ENCODE measurements around the gene VTI1A.
"Not testable (repeated sequence)": the region's sequence is repeated elsewhere in the genome, so short reads cannot be mapped to it uniquely, and the experiment has no call there.

Gene VTI1A

DNA sequence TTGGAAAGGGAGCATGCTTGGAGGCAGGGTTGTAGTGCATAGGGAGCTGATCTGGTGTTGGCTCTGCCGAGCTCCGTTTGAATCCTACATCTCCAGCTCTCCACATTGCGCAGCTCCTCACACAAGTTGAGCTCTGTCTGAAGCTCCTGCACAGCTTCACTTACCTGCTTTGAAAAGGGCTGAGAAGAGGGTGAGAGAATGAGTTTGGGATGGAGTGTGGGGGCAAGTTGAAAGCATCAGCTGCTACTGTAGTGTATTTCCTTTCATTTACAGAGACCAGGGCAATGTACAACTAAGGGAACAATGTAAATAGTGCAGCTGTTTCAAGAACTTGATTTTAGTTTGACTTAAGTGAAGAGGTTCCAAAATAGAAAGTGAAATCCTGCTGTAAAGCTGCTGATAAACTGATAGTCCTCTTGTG is 88.5 kb downstream of the VTI1A start:
- no peak for DNase-seq (ENCODE audit: low read depth)
- TF ChIP-seq MYC (IDR thresholded peaks at IDR 0.05; ENCODE audit: low read depth, low read length) (no peak), POLR2A (IDR thresholded peaks at IDR 0.05; ENCODE audit: extremely low read depth, insufficient read length) (no peak)
- TF ChIP-seq, protein P1, sequence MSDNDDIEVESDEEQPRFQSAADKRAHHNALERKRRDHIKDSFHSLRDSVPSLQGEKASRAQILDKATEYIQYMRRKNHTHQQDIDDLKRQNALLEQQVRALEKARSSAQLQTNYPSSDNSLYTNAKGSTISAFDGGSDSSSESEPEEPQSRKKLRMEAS (IDR thresholded peaks at IDR 0.05; ENCODE audit: low read depth, low read length): no peak
- TF ChIP-seq, protein P2, sequence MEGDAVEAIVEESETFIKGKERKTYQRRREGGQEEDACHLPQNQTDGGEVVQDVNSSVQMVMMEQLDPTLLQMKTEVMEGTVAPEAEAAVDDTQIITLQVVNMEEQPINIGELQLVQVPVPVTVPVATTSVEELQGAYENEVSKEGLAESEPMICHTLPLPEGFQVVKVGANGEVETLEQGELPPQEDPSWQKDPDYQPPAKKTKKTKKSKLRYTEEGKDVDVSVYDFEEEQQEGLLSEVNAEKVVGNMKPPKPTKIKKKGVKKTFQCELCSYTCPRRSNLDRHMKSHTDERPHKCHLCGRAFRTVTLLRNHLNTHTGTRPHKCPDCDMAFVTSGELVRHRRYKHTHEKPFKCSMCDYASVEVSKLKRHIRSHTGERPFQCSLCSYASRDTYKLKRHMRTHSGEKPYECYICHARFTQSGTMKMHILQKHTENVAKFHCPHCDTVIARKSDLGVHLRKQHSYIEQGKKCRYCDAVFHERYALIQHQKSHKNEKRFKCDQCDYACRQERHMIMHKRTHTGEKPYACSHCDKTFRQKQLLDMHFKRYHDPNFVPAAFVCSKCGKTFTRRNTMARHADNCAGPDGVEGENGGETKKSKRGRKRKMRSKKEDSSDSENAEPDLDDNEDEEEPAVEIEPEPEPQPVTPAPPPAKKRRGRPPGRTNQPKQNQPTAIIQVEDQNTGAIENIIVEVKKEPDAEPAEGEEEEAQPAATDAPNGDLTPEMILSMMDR (IDR thresholded peaks at IDR 0.05; ENCODE audit: low read depth, low read length): no peak
- no peak overlapping the region for H3K4me3 ChIP-seq (ENCODE audit: low read depth, low read length)

DNA sequence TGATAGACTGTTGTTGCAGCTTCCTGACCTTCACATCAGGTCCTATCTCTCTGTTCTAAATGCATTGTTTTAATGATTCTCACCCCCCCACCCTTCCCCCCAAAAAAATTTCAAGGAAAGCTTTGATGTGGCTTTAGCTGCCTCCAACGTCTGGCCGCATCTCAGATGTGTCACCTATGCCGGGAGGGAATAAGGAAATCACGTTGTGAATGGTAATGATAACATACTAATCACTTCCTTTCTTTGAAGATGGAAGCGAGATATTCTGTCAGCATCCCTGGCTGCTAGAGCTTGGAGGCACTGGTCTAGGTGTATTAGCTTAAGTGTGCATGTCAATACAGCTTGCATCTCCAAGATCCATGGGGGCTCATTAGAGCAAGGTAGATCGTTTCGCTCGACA is 89.6 kb downstream of the VTI1A start:
- no peak overlapping the region for H3K4me3 ChIP-seq (ENCODE audit: low read depth, low read length)
- TF ChIP-seq POLR2A (IDR thresholded peaks at IDR 0.05; ENCODE audit: extremely low read depth, insufficient read length): no peak
- TF ChIP-seq, protein P2 (IDR thresholded peaks at IDR 0.05; ENCODE audit: low read depth, low read length): no peak
- TF ChIP-seq, protein P1 (IDR thresholded peaks at IDR 0.05; ENCODE audit: low read depth, low read length): no peak
- no peak for TF ChIP-seq MYC (IDR thresholded peaks at IDR 0.05; ENCODE audit: low read depth, low read length)
- DNase-seq (ENCODE audit: low read depth): no peak

DNA sequence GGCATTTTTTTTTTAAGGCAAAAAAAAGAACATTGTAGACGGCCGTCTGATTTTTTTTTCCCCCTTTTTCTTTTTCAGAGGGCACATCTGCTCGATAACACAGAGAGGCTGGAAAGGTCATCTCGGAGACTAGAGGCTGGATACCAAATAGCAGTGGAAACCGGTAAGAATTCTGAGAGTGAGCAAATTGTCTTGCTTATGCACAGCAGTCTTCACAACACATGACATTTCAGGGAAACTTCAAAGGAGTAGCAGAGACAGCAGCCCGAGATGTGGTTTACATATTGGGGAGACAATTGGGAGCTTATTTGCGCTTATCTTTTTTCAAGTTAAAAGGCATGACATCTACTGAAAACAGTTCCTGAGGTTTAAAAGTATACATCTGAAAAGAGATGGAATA is 91.2 kb downstream of the VTI1A start:
- H3K4me3 ChIP-seq (ENCODE audit: low read depth, low read length): no peak overlapping the region
- no peak for TF ChIP-seq MYC (IDR thresholded peaks at IDR 0.05; ENCODE audit: low read depth, low read length)
- TF ChIP-seq, protein P2 (IDR thresholded peaks at IDR 0.05; ENCODE audit: low read depth, low read length): no peak
- TF ChIP-seq, protein P1 (IDR thresholded peaks at IDR 0.05; ENCODE audit: low read depth, low read length): no peak
- DNase-seq (ENCODE audit: low read depth): no peak

DNA sequence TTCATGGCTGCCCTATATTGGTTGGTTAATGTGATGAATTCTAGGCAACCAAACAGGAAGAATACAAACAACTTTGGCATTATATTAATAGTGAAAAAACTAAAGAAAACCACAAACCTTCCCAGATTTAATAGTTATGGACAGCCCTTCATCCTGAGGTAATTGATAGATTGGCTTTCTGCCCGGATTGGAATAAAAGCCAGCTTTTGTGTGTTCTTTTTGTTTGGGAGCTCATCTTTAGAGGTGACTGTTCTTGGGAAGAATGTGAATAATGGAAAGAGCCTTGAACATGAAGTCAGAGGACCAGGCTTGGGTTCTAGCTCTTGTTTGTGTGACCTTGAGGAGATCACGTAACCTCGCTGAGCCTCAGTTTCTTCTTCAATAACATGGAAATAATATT is 92.3 kb downstream of the VTI1A start:
- H3K4me3 ChIP-seq (ENCODE audit: low read depth, low read length): no peak overlapping the region
- DNase-seq (ENCODE audit: low read depth): no peak
- TF ChIP-seq, protein P2 (IDR thresholded peaks at IDR 0.05; ENCODE audit: low read depth, low read length): no peak
- TF ChIP-seq MYC (IDR thresholded peaks at IDR 0.05; ENCODE audit: low read depth, low read length) (no peak), POLR2A (IDR thresholded peaks at IDR 0.05; ENCODE audit: extremely low read depth, insufficient read length) (no peak)
- TF ChIP-seq, protein P1 (IDR thresholded peaks at IDR 0.05; ENCODE audit: low read depth, low read length): no peak

DNA sequence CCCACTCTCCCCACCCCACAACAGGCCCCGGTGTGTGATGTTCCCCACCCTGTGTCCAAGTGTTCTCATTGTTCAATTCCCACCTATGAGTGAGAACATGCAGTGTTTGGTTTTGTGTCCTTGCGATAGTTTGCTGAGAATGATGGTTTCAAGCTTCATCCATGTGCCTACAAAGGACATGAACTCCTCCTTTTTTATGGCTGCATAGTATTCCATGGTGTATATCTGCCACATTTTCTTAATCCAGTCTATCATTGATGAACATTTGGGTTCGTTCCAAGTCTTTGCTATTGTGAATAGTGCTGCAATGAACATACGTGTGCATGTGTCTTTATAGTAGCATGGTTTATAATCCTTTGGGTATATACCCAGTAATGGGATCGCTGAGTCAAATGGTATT is 95.8 kb downstream of the VTI1A start:
- H3K4me3 ChIP-seq (ENCODE audit: low read depth, low read length); DNase-seq (ENCODE audit: low read depth): not testable (repeated sequence)

DNA sequence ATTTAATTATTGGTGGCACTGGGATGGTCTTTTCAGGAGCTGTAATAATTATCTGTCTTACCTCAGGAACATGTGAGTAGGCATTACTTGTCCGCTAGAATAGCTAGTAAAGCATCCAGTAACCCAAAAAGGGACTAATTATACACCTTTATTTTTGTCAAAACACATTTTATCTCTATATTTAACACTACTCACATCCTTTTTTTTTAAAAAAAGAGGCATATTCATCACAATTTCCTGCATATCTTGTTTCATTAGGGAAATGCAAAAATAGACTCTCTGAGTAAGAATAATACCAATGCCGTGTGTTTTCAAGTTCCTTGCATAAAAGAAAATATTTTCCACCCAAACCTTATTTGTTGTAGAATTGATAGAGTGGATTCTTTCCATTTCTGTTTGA is 99.5 kb downstream of the VTI1A start:
- no peak for TF ChIP-seq MYC (IDR thresholded peaks at IDR 0.05; ENCODE audit: low read depth, low read length)
- no peak for TF ChIP-seq POLR2A (IDR thresholded peaks at IDR 0.05; ENCODE audit: extremely low read depth, insufficient read length)

DNA sequence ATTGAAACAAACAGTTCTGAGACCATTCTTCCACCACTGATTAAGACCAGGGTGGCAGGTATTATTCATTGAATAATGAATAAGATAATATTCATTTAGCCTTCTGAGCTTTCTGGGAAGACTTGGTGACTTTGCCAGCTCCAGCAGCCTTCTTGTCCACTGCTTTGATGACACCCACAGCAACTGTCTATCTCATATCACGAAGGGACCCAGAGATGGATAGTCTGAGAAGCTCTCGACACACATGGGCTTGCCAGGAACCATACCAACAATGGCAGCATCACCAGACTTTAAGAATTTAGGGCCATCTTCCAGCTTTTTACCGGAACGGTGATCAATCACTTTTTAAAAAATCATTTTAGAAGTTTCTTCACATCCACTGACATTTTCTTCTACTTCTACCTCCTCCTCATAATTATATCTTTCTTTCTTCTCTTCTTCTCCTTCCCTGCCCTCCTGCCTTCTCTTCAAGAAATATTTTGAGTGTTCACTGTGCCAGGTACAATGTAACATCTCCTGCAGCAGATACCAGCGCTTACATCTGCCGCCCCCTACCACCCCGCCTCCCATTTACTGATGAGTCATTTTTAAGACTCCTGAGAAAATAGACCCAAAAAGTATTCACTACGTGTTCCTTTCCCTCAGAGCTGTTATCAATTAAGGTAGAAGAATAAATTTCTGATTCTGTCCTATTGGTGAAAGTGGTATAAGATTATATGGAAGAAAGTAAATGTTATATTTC is 101.7 kb downstream of the VTI1A start:
- no peak for DNase-seq (ENCODE audit: low read depth)
- no peak overlapping the region for H3K4me3 ChIP-seq (ENCODE audit: low read depth, low read length)
- TF ChIP-seq, protein P2 (IDR thresholded peaks at IDR 0.05; ENCODE audit: low read depth, low read length): no peak
- TF ChIP-seq, protein P1 (IDR thresholded peaks at IDR 0.05; ENCODE audit: low read depth, low read length): no peak
- TF ChIP-seq POLR2A (IDR thresholded peaks at IDR 0.05; ENCODE audit: extremely low read depth, insufficient read length) (no peak), MYC (IDR thresholded peaks at IDR 0.05; ENCODE audit: low read depth, low read length) (no peak)

More for the DNA sequence above, 99.5 kb downstream of the VTI1A start:
- no peak overlapping the region for H3K4me3 ChIP-seq (ENCODE audit: low read depth, low read length)
- no peak for DNase-seq (ENCODE audit: low read depth)

All from NB4 (cell line).